Stomach (tissue), 9 donors: Measurements from ENCODE around the gene NES. TPM values are rescaled to one million over a fixed set of nuclear protein-coding genes. Genes with fewer than 3 reads are reported as not detected.

Experiments used
- DNase-seq, 2 donors: peaks; one replicate each; pipeline versions ENCODE4 v3.0.0 to v3.0.0-alpha.2; 2013 to 2019
- H3K27ac ChIP-seq, 5 donors: fragments of 200-600 bp in 4 of 5; sonication (generic) in 4 of 5; one replicate each; pipeline ENCODE4 v1.5.1; 2013 to 2019; ENCODE audit warnings: mild to moderate bottlenecking in 1 of 5, moderate library complexity in 1 of 5
- H3K27me3 ChIP-seq, 3 donors: fragments of 200-600 bp; sonication (generic); one replicate each; pipeline ENCODE4 v1.5.1; 2017 to 2019; ENCODE audit warnings: mixed run types in 1 of 3
- H3K36me3 ChIP-seq, 4 donors: fragments of 200-600 bp; sonication (generic); 1 replicate in 3 of 4; 2 replicates in 1 of 4; pipeline ENCODE4 v1.5.1; 2016 to 2019
- H3K4me1 ChIP-seq, 4 donors: fragments of 200-600 bp; sonication (generic); one replicate each; pipeline ENCODE4 v1.5.1; 2016 to 2019
- H3K4me3 ChIP-seq, 4 donors: fragments of 200-600 bp; sonication (generic) in 3 of 4; one replicate each; pipeline ENCODE4 v1.5.1; 2016 to 2019; ENCODE audit warnings: mild to moderate bottlenecking in 1 of 4
- H3K9me3 ChIP-seq, 4 donors: fragments of 200-600 bp; sonication (generic); one replicate each; pipeline ENCODE4 v1.5.1; 2016 to 2019
- EP300 ChIP-seq: sonication (generic); formaldehyde crosslinking; IDR thresholded peaks from one replicate; pipeline ENCODE4 v1.6.1; 2017; ENCODE audit warnings: antibody characterized with exemption
- POLR2A ChIP-seq, 4 donors: fragments of 450-650 bp; IDR thresholded peaks; one replicate each; pipeline ENCODE4 v1.6.1; 2016; ENCODE audit warnings: antibody characterized with exemption in 4 of 4, control low read depth in 2 of 4, mild to moderate bottlenecking in 1 of 4, moderate library complexity in 1 of 4
- POLR2AphosphoS5 ChIP-seq, 3 donors: sonication (generic); formaldehyde crosslinking; IDR thresholded peaks; one replicate each; pipeline ENCODE4 v1.6.1; 2016; ENCODE audit warnings: antibody characterized with exemption in 3 of 3
- WGBS, 5 donors: extraction: QIAGEN DNeasy Blood & Tissue Kit in 3 of 5; methylation state at CpG; one replicate each; pipeline versions ENCODE4 v1.1.5 to v1.1.7; 2013 to 2018; 5-methylcytosine and 5-hydroxymethylcytosine counted together
- intact Hi-C: fragments of 100-400 bp; cut with DNase I; formaldehyde crosslinking; loops from one replicate; pipeline ENCODE4 v1.15.1; 2023; ENCODE audit warnings: low total_unique reads
- polyA plus RNA-seq, 3 donors: library from polyadenylated mRNA; stranded (reverse); fragments of 200-250 nt; gene quantifications; one replicate each; pipeline ENCODE4 v1.2.3, GENCODE V29; 2013
- total RNA-seq, 5 donors: library from RNA; depleted of rRNA; stranded (reverse); fragments of >200 nt; gene quantifications; one replicate each; pipeline versions ENCODE4 v1.1.0 to v1.2.3, GENCODE V29; 2014 to 2016
- TF ChIP-seq, protein P1 (sequence below), 7 experiments: fragments of 450-650 bp in 4 of 7; fragments of 200-600 bp in 3 of 7; sonication (generic) in 3 of 7; IDR thresholded peaks; one replicate each; pipeline ENCODE4 v1.5.1; 2016 to 2019; ENCODE audit warnings: antibody characterized with exemption in 7 of 7, control low read depth in 2 of 7, mild to moderate bottlenecking in 1 of 7
- donor health status: healthy with polysubstance abuse.
- donor health status: Bipolar disorder and iron deficiency.
- donor health status: healthy.

The NES gene
- total and polyA plus RNA-seq, 8 donors = 1.7 to 22.3 (median 6.8) TPM

- no peak for DNase-seq
- 90 to 94% (median 92%) methylated on average over 2 of the region's 2 CpGs for WGBS, 5 donors
- Histone ChIP-seq H3K9me3 (no peaks in the 10 kb centered on the region), H3K27ac (no peak overlapping the region), H3K27me3 (peaks cover 5 to 60% (median 20%) of the 10 kb centered on the region in 3 donors), H3K36me3 (no peaks in the 10 kb centered on the region), H3K4me1 (peaks cover 4 to 57% (median 44%) of the 10 kb centered on the region in 4 donors), H3K4me3 (no peak overlapping the region)
- TF ChIP-seq EP300 = no peak
- TF ChIP-seq, protein P1, sequence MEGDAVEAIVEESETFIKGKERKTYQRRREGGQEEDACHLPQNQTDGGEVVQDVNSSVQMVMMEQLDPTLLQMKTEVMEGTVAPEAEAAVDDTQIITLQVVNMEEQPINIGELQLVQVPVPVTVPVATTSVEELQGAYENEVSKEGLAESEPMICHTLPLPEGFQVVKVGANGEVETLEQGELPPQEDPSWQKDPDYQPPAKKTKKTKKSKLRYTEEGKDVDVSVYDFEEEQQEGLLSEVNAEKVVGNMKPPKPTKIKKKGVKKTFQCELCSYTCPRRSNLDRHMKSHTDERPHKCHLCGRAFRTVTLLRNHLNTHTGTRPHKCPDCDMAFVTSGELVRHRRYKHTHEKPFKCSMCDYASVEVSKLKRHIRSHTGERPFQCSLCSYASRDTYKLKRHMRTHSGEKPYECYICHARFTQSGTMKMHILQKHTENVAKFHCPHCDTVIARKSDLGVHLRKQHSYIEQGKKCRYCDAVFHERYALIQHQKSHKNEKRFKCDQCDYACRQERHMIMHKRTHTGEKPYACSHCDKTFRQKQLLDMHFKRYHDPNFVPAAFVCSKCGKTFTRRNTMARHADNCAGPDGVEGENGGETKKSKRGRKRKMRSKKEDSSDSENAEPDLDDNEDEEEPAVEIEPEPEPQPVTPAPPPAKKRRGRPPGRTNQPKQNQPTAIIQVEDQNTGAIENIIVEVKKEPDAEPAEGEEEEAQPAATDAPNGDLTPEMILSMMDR (IDR thresholded peaks at IDR 0.05) = no peak
- no peak for TF ChIP-seq POLR2A (IDR thresholded peaks at IDR 0.05)
- intact Hi-C loops = no loop called here
These were observed 5.4 kb downstream of the NES start for GRCh38 chr1:156671804-156672203.

DNA sequence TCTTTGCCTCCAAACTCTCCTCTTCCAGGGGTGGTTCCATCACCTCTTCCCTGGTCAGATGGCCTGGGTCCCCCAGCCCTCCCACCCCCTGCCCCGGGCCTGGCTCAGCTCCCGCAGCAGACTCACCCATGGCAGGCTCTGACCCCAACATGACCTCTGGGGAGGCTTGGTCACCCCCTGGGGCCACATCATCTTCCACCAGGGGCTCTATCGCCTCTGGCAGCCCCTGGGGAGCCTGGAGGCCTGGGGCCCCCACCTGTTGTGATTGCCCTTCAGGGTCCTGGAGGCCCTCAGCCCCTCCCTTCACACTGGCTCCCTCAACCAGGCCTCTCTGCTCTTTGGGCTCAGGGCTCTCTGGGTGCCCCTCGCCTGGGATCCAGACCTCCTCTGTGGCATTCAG is 6.4 kb downstream of the NES start:
- no peaks in the 10 kb centered on the region for H3K9me3 ChIP-seq
- TF ChIP-seq EP300 = no peak
- TF ChIP-seq POLR2A (IDR thresholded peaks at IDR 0.05) = no peak
- no peak for TF ChIP-seq POLR2AphosphoS5 (IDR thresholded peaks at IDR 0.05)
- TF ChIP-seq, protein P1 (IDR thresholded peaks at IDR 0.05) = no peak
- peak overlapping the region in 2 of 5 donors; percentile 30 to 78 for H3K27ac ChIP-seq
- H3K4me3 ChIP-seq = no peak overlapping the region
- 46 to 79% (median 59%) methylated on average over 3 to 4 of the region's 4 CpGs for WGBS, 5 donors
- intact Hi-C loops = no loop called here
- H3K4me1 ChIP-seq = peaks cover 1 to 48% (median 43%) of the 10 kb centered on the region in 4 donors
- DNase-seq = no peak
- peaks cover 0 to 49% (median 10%) of the 10 kb centered on the region in 3 donors for H3K27me3 ChIP-seq
- H3K36me3 ChIP-seq = no peaks in the 10 kb centered on the region

DNA sequence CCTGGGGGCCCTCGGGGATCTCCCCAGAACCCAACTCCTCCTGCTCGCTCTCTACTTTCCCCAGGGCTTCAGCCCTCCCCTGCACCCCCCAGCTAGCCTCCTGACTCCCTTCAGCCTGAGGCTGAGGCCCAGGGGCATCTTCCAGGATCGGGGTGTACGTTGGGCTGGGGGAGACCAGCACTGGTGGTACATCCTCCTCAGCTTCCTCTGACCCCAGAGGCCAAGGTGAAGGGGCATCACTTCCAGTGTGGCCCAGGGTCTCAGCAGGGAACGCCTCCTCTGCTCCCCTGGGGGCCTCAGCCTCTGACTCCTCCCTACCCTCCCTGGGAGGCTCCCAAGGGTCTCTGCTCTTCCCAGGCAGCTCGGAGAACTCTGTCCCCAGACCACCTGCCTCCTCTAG is 6.8 kb downstream of the NES start:
- Histone ChIP-seq H3K9me3 (no peaks in the 10 kb centered on the region), H3K27ac (peak overlapping the region in 2 of 5 donors; percentile 30 to 78), H3K4me3 (no peak overlapping the region), H3K27me3 (peaks cover 0 to 45% (median 6%) of the 10 kb centered on the region in 3 donors), H3K36me3 (no peaks in the 10 kb centered on the region), H3K4me1 (peaks cover 5 to 50% (median 45%) of the 10 kb centered on the region in 4 donors)
- intact Hi-C loops = no loop called here
- DNase-seq = no peak
- TF ChIP-seq POLR2AphosphoS5 (IDR thresholded peaks at IDR 0.05) = no peak
- no peak for TF ChIP-seq EP300
- TF ChIP-seq, protein P1 (IDR thresholded peaks at IDR 0.05) = no peak
- TF ChIP-seq POLR2A (IDR thresholded peaks at IDR 0.05) = no peak
- 56 to 78% (median 76%) methylated on average over 5 to 6 of the region's 6 CpGs for WGBS, 5 donors

- H3K4me3 ChIP-seq = no peak overlapping the region
- WGBS, 5 donors = 46 to 83% (median 51%) methylated on average over 4 to 5 of the region's 5 CpGs
- peak overlapping the region in 2 of 5 donors; percentile 30 to 78 for H3K27ac ChIP-seq
- TF ChIP-seq POLR2AphosphoS5 (IDR thresholded peaks at IDR 0.05) (no peak), EP300 (no peak), POLR2A (IDR thresholded peaks at IDR 0.05) (no peak)
- TF ChIP-seq, protein P1 (IDR thresholded peaks at IDR 0.05) = no peak
- no peak for DNase-seq
- H3K9me3 ChIP-seq = no peaks in the 10 kb centered on the region
- intact Hi-C loops = no loop called here
- no peaks in the 10 kb centered on the region for H3K36me3 ChIP-seq
- peaks cover 0 to 43% (median under 1%) of the 10 kb centered on the region in 3 donors for H3K27me3 ChIP-seq
- H3K4me1 ChIP-seq = peaks cover 6 to 50% (median 45%) of the 10 kb centered on the region in 4 donors
These were observed 7.4 kb downstream of the NES start for GRCh38 chr1:156669794-156670193.
